HG03575 (cell line): Measurements from ENCODE around the gene PCDHGA2.
"Not testable (repeated sequence)": the region's sequence is repeated elsewhere in the genome, so short reads cannot be mapped to it uniquely, and the experiment has no call there.

Experiments used
- ATAC-seq: cut with Tn5 transposase; IDR thresholded peaks from one replicate; pipeline ENCODE4 v1.9.1; 2021; ENCODE audit not compliant: unreplicated experiment, insufficient number of reproducible peaks, low FRiP score; ENCODE audit errors: extremely low read depth

PCDHGA2 gene

DNA sequence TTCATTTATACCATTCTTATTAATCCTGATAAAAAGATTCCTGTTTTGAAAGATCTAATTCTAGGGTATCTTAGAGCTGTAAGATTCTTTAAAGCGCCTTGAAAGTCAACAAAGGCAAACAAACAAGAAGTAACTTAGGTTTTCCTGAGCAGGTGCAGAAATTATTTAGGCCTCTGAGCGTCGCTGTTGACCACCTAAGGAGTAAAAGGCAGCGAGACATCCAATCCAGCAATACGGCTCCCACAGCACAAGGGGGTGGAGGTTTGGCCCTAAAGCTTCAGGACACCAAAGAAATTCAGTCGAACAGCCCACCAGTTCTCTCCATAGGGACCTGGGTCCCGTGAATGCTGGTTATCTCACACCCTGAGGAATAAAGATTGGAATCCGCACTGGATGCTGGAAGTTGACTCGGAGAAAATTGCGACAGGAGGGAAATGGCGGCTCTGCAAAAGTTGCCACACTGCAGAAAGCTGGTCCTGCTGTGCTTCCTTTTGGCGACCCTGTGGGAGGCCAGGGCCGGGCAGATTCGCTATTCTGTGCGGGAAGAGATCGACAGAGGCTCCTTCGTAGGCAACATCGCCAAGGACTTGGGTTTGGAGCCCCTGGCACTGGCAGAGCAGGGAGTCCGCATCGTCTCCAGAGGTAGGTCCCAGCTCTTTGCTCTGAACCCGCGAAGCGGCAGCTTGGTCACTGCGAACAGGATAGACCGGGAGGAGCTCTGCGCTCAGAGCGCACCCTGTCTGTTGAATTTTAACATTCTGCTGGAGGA is at the start of gene PCDHGA2:
TSS of gene PCDHGA2 (plus strand) at position 223 of the 769 bp plus-strand sequence.
- no peak for ATAC-seq

DNA sequence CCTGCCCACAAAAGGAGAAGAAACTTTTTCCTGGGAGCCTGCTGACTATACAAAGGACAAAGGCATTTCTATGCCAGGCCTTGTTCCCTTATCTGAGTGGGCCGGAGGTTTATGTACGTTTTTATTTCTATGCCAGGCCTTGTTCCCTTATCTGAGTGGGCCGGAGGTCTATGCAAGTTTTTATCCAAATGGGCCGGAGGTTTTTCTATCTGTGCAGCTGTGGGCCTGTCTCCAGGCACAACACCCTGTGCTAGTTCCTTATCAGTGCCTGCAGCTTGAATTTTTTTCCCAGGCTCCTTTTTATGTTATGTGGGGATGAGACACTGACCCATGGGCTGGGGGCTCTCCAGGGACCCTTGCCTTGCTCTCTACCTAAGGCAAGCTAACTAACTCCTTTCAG is 40.2 kb upstream of the PCDHGA2 start:
- ATAC-seq = no peak

DNA sequence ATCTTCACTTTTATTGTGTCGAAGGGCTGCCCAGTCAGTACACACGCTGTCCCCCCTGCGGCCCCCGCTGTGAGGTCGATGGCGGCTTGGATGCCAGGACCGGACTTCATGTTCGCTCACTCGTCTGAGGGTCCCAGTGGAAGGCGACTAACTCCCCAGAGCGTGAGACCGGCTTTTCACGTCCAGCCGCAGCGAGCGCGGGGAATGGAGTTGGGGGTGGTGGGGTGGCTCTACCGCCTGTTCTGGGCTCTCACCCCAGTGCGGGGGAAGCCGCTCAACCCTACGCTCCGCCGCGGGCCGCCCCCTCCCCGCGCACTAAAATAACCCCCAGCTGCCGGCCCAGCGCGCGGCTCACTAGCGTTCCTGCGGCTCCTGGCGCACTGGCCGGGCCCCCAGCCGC is 34.8 kb upstream of the PCDHGA2 start, which contains the start of gene SLC25A2:
TSS of gene SLC25A2 (minus strand) at position 294 of the 400 bp plus-strand sequence. CDS start at position 110, 184 bp downstream.
- ATAC-seq = no peak

DNA sequence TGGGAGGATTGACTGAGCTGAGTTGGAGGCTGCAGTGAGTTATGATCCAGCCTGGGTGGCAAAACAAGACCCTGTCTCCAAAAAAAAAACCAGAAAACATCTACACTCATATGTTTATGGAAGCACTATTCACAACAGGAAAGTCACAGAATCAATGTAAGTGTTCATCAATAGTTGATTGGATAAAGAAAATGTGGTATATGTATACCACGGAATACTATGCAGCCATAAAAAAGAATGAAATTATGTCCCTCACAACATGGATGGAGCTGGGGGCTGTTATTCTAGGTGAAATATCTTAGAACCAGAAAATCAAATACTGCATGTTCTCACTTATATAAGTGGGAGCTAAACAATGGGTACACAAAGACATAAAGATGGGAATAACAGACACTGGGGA is 31.9 kb upstream of the PCDHGA2 start:
- ATAC-seq = no peak

DNA sequence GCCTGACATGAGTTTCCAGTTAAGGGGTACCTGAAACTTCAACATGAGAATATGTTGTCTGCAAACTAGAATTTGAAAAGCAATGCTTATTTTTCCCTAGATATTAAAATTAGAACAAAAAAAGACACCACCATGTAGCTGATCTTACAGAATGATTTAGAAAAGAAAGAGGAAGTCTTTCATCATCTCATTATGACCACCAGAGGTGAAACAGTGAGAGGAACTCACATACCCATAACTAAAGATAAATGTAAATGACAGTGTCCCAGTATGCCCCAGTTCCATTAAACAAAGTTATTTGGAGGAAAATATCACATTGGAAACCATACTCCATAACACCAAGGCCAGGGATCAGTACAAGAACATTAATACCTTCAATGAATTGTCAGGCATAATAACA is 24.8 kb upstream of the PCDHGA2 start:
- ATAC-seq = no peak

DNA sequence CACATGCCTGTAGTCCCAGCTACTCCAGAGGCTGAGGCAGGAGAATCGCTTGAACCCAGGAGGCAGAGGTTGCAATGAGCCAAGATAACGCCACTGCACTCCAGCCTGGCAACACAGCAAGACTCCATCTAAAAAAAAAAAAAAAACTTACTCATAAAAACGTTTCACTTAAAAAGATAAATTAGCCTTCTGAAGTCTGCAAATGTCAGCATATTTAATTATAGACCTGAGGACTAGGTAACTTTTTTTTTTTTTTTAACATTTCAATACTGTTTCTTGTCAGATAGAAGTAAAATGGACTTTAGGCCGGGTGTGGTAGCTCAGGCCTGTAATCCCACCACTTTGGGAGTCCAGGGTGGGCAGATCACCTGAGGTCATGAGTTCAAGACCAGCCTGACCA is 21.6 kb upstream of the PCDHGA2 start:
- not testable (repeated sequence) for ATAC-seq

DNA sequence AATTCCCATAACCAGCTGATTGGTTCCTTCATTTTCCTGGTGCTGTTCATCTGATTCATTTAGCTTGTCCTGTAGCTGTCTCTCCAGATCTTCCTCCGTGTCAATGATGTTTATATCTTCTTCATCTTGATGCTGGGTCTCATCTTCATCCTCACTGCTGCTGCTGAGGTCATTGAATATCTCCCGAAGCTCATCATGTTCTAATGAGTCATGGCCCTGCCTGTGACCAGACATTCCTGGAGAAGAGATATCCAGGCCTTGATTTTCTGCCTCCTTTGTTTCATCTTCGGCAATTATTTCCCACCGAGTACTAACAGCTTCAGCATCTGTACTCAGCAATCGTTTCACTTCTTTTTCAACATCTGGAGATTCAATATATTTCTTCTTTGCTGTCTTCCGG is 19.4 kb upstream of the PCDHGA2 start:
- ATAC-seq = no peak

DNA sequence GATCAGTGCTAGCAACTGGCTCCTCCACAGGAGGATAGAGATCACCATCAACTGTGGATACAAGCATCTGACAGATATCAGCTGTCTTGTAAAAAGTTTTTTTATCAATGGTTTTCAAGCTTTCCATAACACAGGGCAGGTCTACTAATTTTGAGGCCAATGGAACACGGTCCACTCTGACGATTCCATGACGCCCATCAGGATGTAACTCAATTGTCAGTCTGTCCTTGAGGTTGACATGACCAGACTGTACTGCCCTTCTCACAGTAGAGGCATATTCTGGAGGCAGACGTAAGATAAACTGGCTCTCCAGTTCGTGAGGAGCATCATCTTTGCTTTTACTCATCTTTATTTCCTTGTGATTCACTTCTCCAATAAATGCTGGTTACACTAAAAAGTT is 18.9 kb upstream of the PCDHGA2 start:
- ATAC-seq = no peak

DNA sequence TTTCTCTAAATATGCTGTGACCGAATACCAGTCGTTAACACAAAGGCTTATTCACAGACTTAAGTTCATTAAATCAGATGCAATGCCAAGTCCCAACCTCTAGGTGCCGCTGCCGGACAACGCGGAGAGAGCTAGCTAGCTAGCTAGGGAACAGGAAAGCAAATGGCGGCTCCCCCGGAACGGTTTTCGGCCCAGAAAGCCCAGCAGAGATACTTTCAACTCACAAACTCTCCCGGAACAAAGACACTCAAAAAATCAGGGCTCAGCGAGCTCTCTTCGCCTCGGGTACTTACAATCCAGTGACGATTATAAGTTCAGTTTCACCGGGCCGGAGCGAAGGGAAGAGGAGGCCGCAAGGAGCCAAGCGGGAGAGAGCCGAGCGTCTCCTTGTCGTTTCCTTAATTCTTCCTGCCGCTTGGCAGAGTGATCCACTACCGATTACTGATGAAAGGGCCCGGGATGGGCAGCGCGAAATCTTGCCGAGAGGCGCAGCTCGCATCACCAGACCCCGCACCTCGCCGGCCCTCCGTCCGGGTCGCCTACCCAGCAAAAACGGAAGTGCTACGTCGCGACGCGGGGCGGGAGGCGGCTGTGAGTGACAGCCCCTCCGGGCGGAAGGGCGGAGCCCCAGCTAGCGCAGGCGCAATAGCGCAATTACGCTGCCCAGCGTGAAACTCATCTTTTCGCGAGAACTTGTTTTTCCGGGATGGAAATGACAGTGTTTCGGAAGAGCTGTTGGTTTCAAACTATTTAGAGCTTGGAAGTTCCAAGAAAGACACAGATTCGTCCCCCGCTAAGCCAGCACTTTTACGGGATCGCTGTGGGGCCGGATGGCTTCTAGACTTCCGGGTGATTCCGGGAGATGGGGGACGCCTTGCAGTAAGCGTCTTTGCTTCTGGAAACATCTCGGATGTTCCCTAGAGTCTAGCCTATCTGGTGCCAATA is 18.1 kb upstream of the PCDHGA2 start, which contains the start of gene TAF7:
TSS of gene TAF7 (minus strand) at position 560 of the 945 bp plus-strand sequence. CDS start 740 bp downstream, outside the sequence.
- peak; percentile 87 for ATAC-seq

DNA sequence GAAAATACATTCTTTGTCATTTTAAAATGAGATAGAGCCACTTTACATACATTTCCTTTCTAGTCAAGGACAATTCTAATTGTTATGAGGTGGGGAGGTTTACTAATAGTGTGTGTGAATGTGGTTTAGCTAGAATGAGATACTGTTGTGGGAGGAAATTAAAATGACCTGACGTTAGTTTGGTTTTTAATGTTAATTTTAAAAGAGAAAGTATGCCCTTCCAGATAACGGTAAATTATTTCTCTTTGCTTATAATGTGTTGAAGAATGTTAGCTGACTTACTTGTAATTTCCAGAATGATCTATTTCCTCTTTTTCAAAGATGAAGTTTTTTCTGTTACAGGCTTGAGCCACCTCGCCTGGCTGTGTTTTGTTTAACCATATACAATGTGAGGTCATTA is 16.3 kb upstream of the PCDHGA2 start:
- ATAC-seq = no peak

DNA sequence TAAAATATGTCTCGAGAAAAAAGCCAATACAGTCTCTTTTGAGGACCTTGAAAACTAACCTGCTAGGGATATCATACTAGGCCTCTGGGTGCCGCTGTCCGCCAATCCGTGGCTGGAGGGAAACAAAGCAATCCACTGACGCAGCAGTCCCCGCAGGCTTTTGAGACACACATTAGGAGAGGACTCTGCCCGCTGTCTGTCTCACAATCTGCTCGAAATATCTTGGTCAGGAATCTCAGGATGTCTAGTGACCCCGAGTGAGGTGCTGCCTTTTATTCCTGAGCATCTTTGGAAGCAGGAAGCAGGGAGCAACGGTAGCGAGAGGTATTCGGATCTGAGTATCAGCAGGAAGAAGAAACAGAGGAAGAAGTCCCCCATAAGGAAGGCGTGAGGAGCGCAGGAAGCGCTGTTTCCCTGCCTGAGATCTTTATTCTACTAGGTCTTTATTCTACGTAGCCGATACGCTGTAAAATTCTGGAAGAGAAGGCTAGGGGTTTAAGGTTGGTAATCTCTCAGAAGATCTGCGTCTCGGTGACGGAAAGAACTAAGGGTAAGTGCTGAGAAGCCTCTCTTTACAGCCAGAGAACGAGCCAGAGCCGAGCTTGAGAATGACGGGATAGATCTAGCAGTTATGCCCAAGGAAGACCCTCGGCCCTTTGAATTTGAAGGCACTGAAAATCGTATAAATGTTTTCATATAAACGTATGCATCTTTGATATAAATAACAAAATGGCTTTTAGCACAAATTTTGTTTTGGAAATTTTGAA is 12.3 kb upstream of the PCDHGA2 start:
- ATAC-seq = peak; percentile 66

DNA sequence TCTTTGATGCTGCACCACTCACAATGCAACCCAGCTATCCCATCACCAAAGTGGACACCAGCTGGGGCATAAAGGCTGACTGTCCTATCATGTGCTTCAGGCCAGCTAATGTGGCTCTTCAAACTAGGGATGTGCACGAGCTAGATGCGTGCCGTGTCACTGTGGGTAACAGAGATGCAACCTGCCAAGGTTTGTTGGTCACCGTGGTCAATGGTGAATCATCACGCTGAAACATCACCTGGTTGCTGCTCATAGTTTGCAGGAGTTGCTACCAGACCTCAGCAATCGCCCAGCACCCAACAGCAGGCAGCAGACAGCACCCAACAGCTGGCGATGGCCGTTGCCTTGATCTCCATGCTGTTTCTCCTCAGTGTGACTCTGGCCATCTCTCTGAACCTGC is 10.3 kb upstream of the PCDHGA2 start:
- no peak for ATAC-seq

DNA sequence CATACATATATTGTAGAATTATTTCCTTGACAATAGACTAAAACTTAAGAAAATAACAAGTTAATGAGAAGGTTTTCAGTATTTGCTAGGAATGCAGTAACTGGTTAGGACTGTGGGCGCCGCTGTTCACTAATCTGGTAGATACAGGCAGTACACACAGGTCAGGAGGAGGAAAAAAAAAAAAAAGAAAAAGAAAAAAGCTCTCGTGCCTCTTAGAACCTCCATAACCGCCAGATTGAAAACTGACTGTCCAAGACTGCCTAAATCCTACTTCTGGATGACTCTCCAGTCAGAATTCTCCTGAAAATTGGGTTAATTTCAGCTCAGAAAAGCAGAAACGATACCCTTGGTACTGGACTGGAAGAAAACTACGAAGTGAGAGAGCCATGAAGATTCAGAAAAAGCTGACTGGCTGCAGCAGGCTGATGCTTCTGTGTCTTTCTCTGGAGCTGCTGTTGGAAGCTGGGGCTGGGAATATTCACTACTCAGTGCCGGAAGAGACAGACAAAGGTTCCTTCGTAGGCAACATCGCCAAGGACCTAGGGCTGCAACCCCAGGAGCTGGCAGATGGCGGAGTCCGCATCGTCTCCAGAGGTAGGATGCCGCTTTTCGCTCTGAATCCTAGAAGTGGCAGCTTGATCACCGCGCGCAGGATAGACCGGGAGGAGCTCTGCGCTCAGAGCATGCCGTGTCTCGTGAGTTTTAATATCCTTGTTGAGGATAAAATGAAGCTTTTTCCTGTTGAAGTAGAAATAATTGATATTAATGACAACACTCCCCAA is 8.1 kb upstream of the PCDHGA2 start, which contains the start of gene PCDHGA1:
TSS of gene PCDHGA1 (plus strand) at position 216 of the 782 bp plus-strand sequence.
- no peak for ATAC-seq

DNA sequence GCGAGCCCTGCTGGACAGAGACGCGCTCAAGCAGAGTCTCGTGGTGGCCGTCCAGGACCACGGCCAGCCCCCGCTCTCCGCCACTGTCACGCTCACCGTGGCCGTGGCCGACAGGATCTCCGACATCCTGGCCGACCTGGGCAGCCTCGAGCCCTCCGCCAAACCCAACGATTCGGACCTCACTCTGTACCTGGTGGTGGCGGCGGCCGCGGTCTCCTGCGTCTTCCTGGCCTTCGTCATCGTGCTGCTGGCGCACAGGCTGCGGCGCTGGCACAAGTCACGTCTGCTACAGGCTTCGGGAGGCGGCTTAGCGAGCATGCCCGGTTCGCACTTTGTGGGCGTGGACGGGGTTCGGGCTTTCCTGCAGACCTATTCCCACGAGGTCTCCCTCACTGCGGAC is 6.0 kb upstream of the PCDHGA2 start:
- not testable (repeated sequence) for ATAC-seq

DNA sequence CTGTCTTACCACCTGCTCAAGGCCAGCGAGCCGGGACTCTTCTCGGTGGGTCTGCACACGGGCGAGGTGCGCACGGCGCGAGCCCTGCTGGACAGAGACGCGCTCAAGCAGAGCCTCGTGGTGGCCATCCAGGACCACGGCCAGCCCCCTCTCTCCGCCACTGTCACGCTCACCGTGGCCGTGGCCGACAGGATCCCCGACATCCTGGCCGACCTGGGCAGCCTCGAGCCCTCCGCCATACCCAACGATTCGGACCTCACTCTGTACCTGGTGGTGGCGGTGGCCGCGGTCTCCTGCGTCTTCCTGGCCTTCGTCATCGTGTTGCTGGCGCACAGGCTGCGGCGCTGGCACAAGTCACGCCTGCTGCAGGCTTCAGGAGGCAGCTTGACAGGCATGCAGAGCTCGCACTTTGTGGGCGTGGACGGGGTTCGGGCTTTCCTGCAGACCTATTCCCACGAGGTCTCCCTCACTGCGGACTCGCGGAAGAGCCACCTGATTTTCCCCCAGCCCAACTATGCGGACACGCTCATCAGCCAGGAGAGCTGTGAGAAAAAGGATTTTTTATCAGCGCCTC is 2.3 kb downstream of the PCDHGA2 start:
- not testable (repeated sequence) for ATAC-seq

DNA sequence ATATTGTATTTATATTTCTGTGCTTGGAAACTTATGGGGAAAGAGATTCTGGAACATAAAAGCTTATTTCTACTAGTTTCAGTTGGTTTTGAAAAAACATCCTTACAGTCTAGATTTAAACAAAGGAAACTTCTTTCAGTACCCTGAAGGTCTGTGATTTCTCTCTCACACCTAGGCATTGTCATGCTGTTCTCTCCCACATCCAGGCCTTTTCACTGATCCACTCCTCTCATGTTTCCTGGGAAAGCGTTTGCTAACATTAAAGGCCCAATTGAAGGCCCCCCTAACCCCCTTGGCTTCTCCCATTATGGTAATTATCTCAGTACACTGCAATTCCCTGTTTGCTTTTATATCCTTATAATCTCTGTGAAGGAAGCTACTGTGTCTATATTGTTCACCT is 4.2 kb downstream of the PCDHGA2 start:
- ATAC-seq = no peak

DNA sequence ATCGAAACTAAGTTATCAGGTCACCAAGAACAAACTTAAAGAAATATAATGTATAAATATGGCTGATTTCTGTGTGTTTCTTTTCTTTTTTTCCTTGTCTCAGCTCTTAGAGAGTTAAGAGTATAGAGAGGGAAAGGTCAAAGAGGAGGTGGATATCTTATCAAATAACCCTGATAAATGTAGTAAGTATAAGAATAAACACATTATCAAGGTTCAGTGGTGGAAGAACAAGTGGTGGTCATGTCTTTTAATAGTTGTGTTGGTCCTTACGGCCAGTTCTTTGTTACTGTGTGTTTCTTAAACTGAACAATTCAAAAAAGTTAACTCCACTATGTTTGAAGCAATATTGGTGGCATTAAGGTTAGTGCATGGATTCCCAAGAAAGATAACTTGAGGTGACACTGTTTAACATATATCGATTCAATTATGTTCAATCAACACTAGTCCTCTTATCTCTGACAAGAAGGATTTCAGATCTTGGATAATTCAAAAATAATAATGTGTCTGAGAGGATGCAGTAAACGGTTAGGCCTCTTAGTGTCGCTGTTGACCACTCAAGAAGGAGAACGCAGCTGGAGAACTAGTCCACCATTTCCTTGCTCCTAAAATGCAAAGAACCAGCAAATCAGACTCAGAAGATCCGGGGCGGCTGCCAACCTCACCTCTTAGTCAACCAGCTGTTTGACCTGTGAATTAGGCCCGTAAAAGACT is 4.8 kb downstream of the PCDHGA2 start, which contains the start of gene PCDHGA3:
TSS of gene PCDHGA3 (plus strand) at position 588 of the 711 bp plus-strand sequence. CDS start 205 bp downstream, outside the sequence.
- ATAC-seq = no peak
